HepG2 (cell line): ENCODE data around the gene PTPRCAP. TPM values are rescaled to one million over a fixed set of nuclear protein-coding genes. Genes with fewer than 3 reads are reported as not detected.
A peak's percentile ranks its signal among the peaks of the same experiment; 100 is the strongest.

Experiments
- ATM ChIP-seq: fragments of 450-650 bp; IDR thresholded peaks from 2 replicates; pipeline ENCODE4 v1.7.1; 2017; ENCODE audit warnings: mild to moderate bottlenecking, borderline replicate concordance
- BCL3 ChIP-seq: sonication (generic); formaldehyde crosslinking; IDR thresholded peaks from 2 replicates; pipeline ENCODE4 v1.5.1; 2020; ENCODE audit warnings: mild to moderate bottlenecking, missing genetic modification reagents, moderate library complexity
- CC2D1A ChIP-seq: sonication (generic); formaldehyde crosslinking; IDR thresholded peaks from 2 replicates; pipeline ENCODE4 v1.8.1; 2023; ENCODE audit warnings: mild to moderate bottlenecking, missing genetic modification reagents
- ETS1 ChIP-seq: sonication (generic); formaldehyde crosslinking; IDR thresholded peaks from 2 replicates; pipeline ENCODE4 v1.4.0; 2020; ENCODE audit warnings: missing genetic modification reagents
- MTA1 ChIP-seq: sonication (generic); formaldehyde crosslinking; IDR thresholded peaks from 2 replicates; pipeline ENCODE4 v1.4.0; 2020; ENCODE audit warnings: missing genetic modification reagents, mild to moderate bottlenecking, borderline replicate concordance
- MXD3 ChIP-seq: IDR thresholded peaks from 2 replicates; pipeline ENCODE4 v1.6.1; 2016; ENCODE audit warnings: mild to moderate bottlenecking, missing biosample characterization, missing genetic modification reagents
- MZF1 ChIP-seq: sonication (generic); formaldehyde crosslinking; IDR thresholded peaks from 2 replicates; pipeline ENCODE4 v1.8.1; 2023; ENCODE audit warnings: mild to moderate bottlenecking, missing genetic modification reagents, borderline replicate concordance
- PAX8 ChIP-seq: sonication (generic); formaldehyde crosslinking; IDR thresholded peaks from 2 replicates; pipeline ENCODE4 v1.8.0; 2022; ENCODE audit warnings: mild to moderate bottlenecking, missing genetic modification reagents, borderline replicate concordance
- STAT6 ChIP-seq: sonication (generic); formaldehyde crosslinking; IDR thresholded peaks from 2 replicates; pipeline ENCODE4 v1.4.0; 2020; ENCODE audit warnings: missing genetic modification reagents, mild to moderate bottlenecking, borderline replicate concordance
- THAP8 ChIP-seq: sonication (generic); formaldehyde crosslinking; IDR thresholded peaks from 2 replicates; pipeline ENCODE4 v1.5.1; 2020; ENCODE audit warnings: missing genetic modification reagents, mild to moderate bottlenecking, borderline replicate concordance
- ZNF260 ChIP-seq: sonication (generic); formaldehyde crosslinking; IDR thresholded peaks from 2 replicates; pipeline ENCODE4 v1.4.0; 2020; ENCODE audit warnings: missing genetic modification reagents, low read depth, mild to moderate bottlenecking, borderline replicate concordance
- ZNF546 ChIP-seq: sonication (generic); formaldehyde crosslinking; conservative IDR thresholded peaks from 2 replicates; pipeline ENCODE4 v1.8.1; 2023; ENCODE audit warnings: mild to moderate bottlenecking, missing genetic modification reagents
- ZNF615 ChIP-seq: sonication (generic); formaldehyde crosslinking; IDR thresholded peaks from 2 replicates; pipeline ENCODE4 v1.5.0; 2020; ENCODE audit warnings: mild to moderate bottlenecking, missing genetic modification reagents, borderline replicate concordance
- ZNF674 ChIP-seq: sonication (generic); formaldehyde crosslinking; IDR thresholded peaks from 2 replicates; pipeline ENCODE4 v1.5.0; 2020; ENCODE audit warnings: low read depth, mild to moderate bottlenecking, missing genetic modification reagents
- ZNF770 ChIP-seq: sonication (generic); formaldehyde crosslinking; IDR thresholded peaks from 2 replicates; pipeline ENCODE4 v1.5.0; 2020; ENCODE audit warnings: mild to moderate bottlenecking, missing genetic modification reagents
- ZNF777 ChIP-seq: sonication (generic); formaldehyde crosslinking; IDR thresholded peaks from 2 replicates; pipeline ENCODE4 v1.4.0; 2020; ENCODE audit warnings: missing genetic modification reagents
- ZNF782 ChIP-seq: sonication (generic); formaldehyde crosslinking; IDR thresholded peaks from 2 replicates; pipeline ENCODE4 v1.4.0; 2020; ENCODE audit warnings: missing genetic modification reagents, mild to moderate bottlenecking, borderline replicate concordance
- polyA plus RNA-seq, 8 experiments: library from polyadenylated mRNA; depleted of rRNA in 3 of 8; stranded (reverse) in 7 of 8; unstranded in 1 of 8; fragments of >200 nt; fragmentation: Illumina TruSeq in 4 of 8; extraction: Trizol in 4 of 8; gene quantifications; 2 replicates each; pipeline versions ENCODE4 v1.2.1 to v1.2.3, GENCODE V29; 2011 to 2016; ENCODE audit warnings: low read depth in 4 of 8, missing spikeins in 1 of 8, mixed read lengths in 1 of 8; ENCODE audit not compliant: insufficient read depth in 1 of 8
- total RNA-seq, 5 experiments: library from RNA; depleted of rRNA; stranded (reverse); fragments of >200 nt; fragmentation: Illumina TruSeq; extraction: Trizol; gene quantifications; 2 replicates each; pipeline ENCODE4 v1.2.3, GENCODE V29; 2016; ENCODE audit warnings: low read depth in 1 of 5

Gene PTPRCAP
- total and polyA plus RNA-seq, 2 of the 13 experiments (the other 11 are each of a cell fraction or from before 2014, with no cell fraction given), result 0.60 to 0.70 TPM

- peak; percentile 68; the same call in 1 of the 2 replicates for TF ChIP-seq THAP8
- no peak for TF ChIP-seq ETS1 (CRISPR knock-in tag)
- TF ChIP-seq ZNF615 (CRISPR knock-in tag), result no peak
- TF ChIP-seq MZF1, result no peak
- TF ChIP-seq ATM, result no peak
- no peak for TF ChIP-seq PAX8 (CRISPR knock-in tag)
- 0 out of 2 replicates have a peak, but pooled peaks have one; percentile 13 for TF ChIP-seq CC2D1A (CRISPR knock-in tag)
- no peak for TF ChIP-seq ZNF546 (CRISPR knock-in tag)
- TF ChIP-seq MTA1 (CRISPR knock-in tag), result no peak
- no peak for TF ChIP-seq ZNF777 (CRISPR knock-in tag)
- no peak for TF ChIP-seq ZNF674 (CRISPR knock-in tag)
- no peak for TF ChIP-seq BCL3
- TF ChIP-seq ZNF770 (CRISPR knock-in tag), result no peak
- 0 out of 2 replicates have a peak, but pooled peaks have one; percentile 14 for TF ChIP-seq STAT6 (CRISPR knock-in tag)
- TF ChIP-seq ZNF782 (CRISPR knock-in tag), result no peak; the same call in 1 of the 2 replicates
- no peak for TF ChIP-seq ZNF260 (CRISPR knock-in tag)
- TF ChIP-seq MXD3 (CRISPR knock-in tag), result 0 out of 2 replicates have a peak, but pooled peaks have one; percentile 7
These were observed 27.1 kb upstream of the PTPRCAP start (continued) for GRCh38 chr11:67464411-67465188.
